ENCODE measurements around the gene PADI4.
A peak's percentile ranks its signal among the peaks of the same experiment; 100 is the strongest.

The PADI4 gene

GRCh38 chr1:17363771-17364170, 55.8 kb downstream of the PADI4 start:
- ATAC-seq, result no peak
- no peak for TF ChIP-seq ZFP3 (CRISPR knock-in tag; IDR thresholded peaks at IDR 0.05)
- no peak for TF ChIP-seq ZFP30 (CRISPR knock-in tag; IDR thresholded peaks at IDR 0.05)
- TF ChIP-seq TOX (CRISPR knock-in tag; IDR thresholded peaks at IDR 0.05; ENCODE audit: borderline replicate concordance), result no peak
- TF ChIP-seq ARNTL (CRISPR knock-in tag; IDR thresholded peaks at IDR 0.05; ENCODE audit: borderline replicate concordance, low read depth), result no peak
- no peak for TF ChIP-seq TSHZ2 (CRISPR knock-in tag; IDR thresholded peaks at IDR 0.05)
- TF ChIP-seq ZNF8 (CRISPR knock-in tag; IDR thresholded peaks at IDR 0.05), result no peak
- TF ChIP-seq ZNF70 (CRISPR knock-in tag; IDR thresholded peaks at IDR 0.05), result no peak
- TF ChIP-seq POU6F1 (CRISPR knock-in tag; IDR thresholded peaks at IDR 0.05; ENCODE audit: borderline replicate concordance, low read depth), result no peak
- no peak for TF ChIP-seq OSR1 (CRISPR knock-in tag; IDR thresholded peaks at IDR 0.05)

- no peak for TF ChIP-seq POU6F1 (CRISPR knock-in tag; IDR thresholded peaks at IDR 0.05; ENCODE audit: borderline replicate concordance, low read depth)
- TF ChIP-seq PATZ1 (CRISPR knock-in tag; IDR thresholded peaks at IDR 0.05; ENCODE audit: borderline replicate concordance), result no peak
- TF ChIP-seq OSR1 (CRISPR knock-in tag; IDR thresholded peaks at IDR 0.05), result no peak
- no peak for TF ChIP-seq ZNF70 (CRISPR knock-in tag; IDR thresholded peaks at IDR 0.05)
- no peak for TF ChIP-seq TSHZ2 (CRISPR knock-in tag; IDR thresholded peaks at IDR 0.05)
- TF ChIP-seq ESRRG (CRISPR knock-in tag; IDR thresholded peaks at IDR 0.05), result no peak
- TF ChIP-seq PPARA (CRISPR knock-in tag; IDR thresholded peaks at IDR 0.05; ENCODE audit: borderline replicate concordance), result no peak
- no peak for ATAC-seq
These were observed 57.3 kb downstream of the PADI4 start for GRCh38 chr1:17365293-17365692.

GRCh38 chr1:17369466-17369865, 61.5 kb downstream of the PADI4 start:
- peak; percentile 68 for ATAC-seq

GRCh38 chr1:17370618-17371017, 62.6 kb downstream of the PADI4 start:
- ATAC-seq, result peak; percentile 32; the same call in 1 of the 3 replicates
- TF ChIP-seq TCF4 (CRISPR knock-in tag; IDR thresholded peaks at IDR 0.05; ENCODE audit: borderline replicate concordance) (no peak), ZC3H10 (CRISPR knock-in tag; IDR thresholded peaks at IDR 0.05) (no peak), ARNTL (CRISPR knock-in tag; IDR thresholded peaks at IDR 0.05; ENCODE audit: borderline replicate concordance, low read depth) (no peak), PATZ1 (CRISPR knock-in tag; IDR thresholded peaks at IDR 0.05; ENCODE audit: borderline replicate concordance) (no peak), SNAI2 (CRISPR knock-in tag; IDR thresholded peaks at IDR 0.05) (no peak), CSRNP3 (CRISPR knock-in tag; IDR thresholded peaks at IDR 0.05) (no peak), PPARA (CRISPR knock-in tag; IDR thresholded peaks at IDR 0.05; ENCODE audit: borderline replicate concordance) (no peak), BACH2 (CRISPR knock-in tag; IDR thresholded peaks at IDR 0.05; ENCODE audit: borderline replicate concordance) (no peak), ZFP3 (CRISPR knock-in tag; IDR thresholded peaks at IDR 0.05) (no peak), ZNF8 (CRISPR knock-in tag; IDR thresholded peaks at IDR 0.05) (no peak), TOX (CRISPR knock-in tag; IDR thresholded peaks at IDR 0.05; ENCODE audit: borderline replicate concordance) (no peak), POU6F1 (CRISPR knock-in tag; IDR thresholded peaks at IDR 0.05; ENCODE audit: borderline replicate concordance, low read depth) (no peak), ESRRG (CRISPR knock-in tag; IDR thresholded peaks at IDR 0.05) (no peak)

More at GRCh38 chr1:17369466-17369865, 61.5 kb downstream of the PADI4 start:
- TF ChIP-seq TOX (CRISPR knock-in tag; IDR thresholded peaks at IDR 0.05; ENCODE audit: borderline replicate concordance), result no peak
- no peak for TF ChIP-seq SNAI2 (CRISPR knock-in tag; IDR thresholded peaks at IDR 0.05)
- no peak for TF ChIP-seq ZNF8 (CRISPR knock-in tag; IDR thresholded peaks at IDR 0.05)
- TF ChIP-seq RARB (CRISPR knock-in tag; IDR thresholded peaks at IDR 0.05), result no peak

Data from SK-N-SH treated with all-trans-retinoic acid at 6 μM for 48 hours (cell line).